CD4-positive, alpha-beta T cell (primary cell): Measurements from ENCODE around the gene ENAH. TPM values are rescaled to one million over a fixed set of nuclear protein-coding genes. Genes with fewer than 3 reads are reported as not detected.

ENCODE experiments used
- ATAC-seq: fragments of 200-7000 bp; cut with Tn5 transposase; one replicate; pipeline ENCODE4 v1.10.0; 2022; ENCODE audit warnings: mild to moderate bottlenecking; ENCODE audit not compliant: poor library complexity
- CTCF ChIA-PET: fragments of 350-600 bp; sonication (Branson Sonifier 250); formaldehyde crosslinking; loops from one replicate; lab custom pipeline; 2021; ENCODE audit warnings: antibody characterized with exemption, inconsistent platforms; lab: Charles Lee
- POLR2A ChIA-PET: fragments of 350-600 bp; sonication (Branson Sonifier 250); formaldehyde crosslinking; loops from one replicate; lab custom pipeline; 2021; ENCODE audit warnings: antibody characterized with exemption, inconsistent platforms; lab: Charles Lee
- DNase-seq, 14 experiments: peaks; one replicate each; pipeline ENCODE4 v3.0.0-alpha.2; 2013 to 2020; ENCODE audit warnings: mixed read lengths in 2 of 14
- H3K27ac ChIP-seq, 2 donors: one replicate each; pipeline versions ENCODE4 v1.5.1 to v1.7.0; 2013; ENCODE audit warnings: low read length in 2 of 2, low read depth in 1 of 2, mild to moderate bottlenecking in 1 of 2
- H3K27me3 ChIP-seq, 2 experiments: 1 replicate in 1 of 2; 2 replicates in 1 of 2; pipeline versions ENCODE4 v1.6.1 to v1.7.0; 2013; ENCODE audit warnings: low read length in 2 of 2, control low read depth in 1 of 2, mild to moderate bottlenecking in 1 of 2, moderate library complexity in 1 of 2; ENCODE audit not compliant: insufficient read depth in 2 of 2, control insufficient read depth in 1 of 2
- H3K36me3 ChIP-seq: one replicate; pipeline ENCODE4 v1.6.1; 2013; ENCODE audit warnings: low read length, control low read depth; ENCODE audit not compliant: insufficient read depth
- H3K4me1 ChIP-seq: one replicate; pipeline ENCODE4 v1.6.1; 2013; ENCODE audit warnings: low read length, control low read depth; ENCODE audit not compliant: insufficient read depth
- H3K4me3 ChIP-seq: one replicate; pipeline ENCODE4 v1.5.1; 2013; ENCODE audit warnings: mild to moderate bottlenecking, low read length, moderate library complexity
- H3K9me3 ChIP-seq, 2 experiments: 1 replicate in 1 of 2; 2 replicates in 1 of 2; pipeline versions ENCODE4 v1.6.1 to v1.7.0; 2013; ENCODE audit warnings: low read length in 2 of 2, mild to moderate bottlenecking in 2 of 2, control low read depth in 1 of 2, moderate library complexity in 1 of 2; ENCODE audit not compliant: control insufficient read depth in 1 of 2, insufficient read depth in 1 of 2
- H3K27ac Mint-ChIP-seq: one replicate; pipeline ENCODE4 v1.8.0; 2020; ENCODE audit warnings: mixed read lengths
- H3K27me3 Mint-ChIP-seq: one replicate; pipeline ENCODE4 v1.8.0; 2021; ENCODE audit warnings: mixed read lengths
- H3K36me3 Mint-ChIP-seq: one replicate; pipeline ENCODE4 v1.8.0; 2021; ENCODE audit warnings: low read depth, mixed read lengths
- H3K4me1 Mint-ChIP-seq: one replicate; pipeline ENCODE4 v1.8.0; 2021; ENCODE audit warnings: low read depth, mixed read lengths
- H3K4me3 Mint-ChIP-seq: one replicate; pipeline ENCODE4 v1.8.0; 2020; ENCODE audit warnings: mild to moderate bottlenecking, mixed read lengths
- H3K9me3 Mint-ChIP-seq: one replicate; pipeline ENCODE4 v1.8.0; 2020; ENCODE audit warnings: mixed read lengths
- CTCF ChIP-seq: fragments of 200-600 bp; IDR thresholded peaks from one replicate; pipeline ENCODE4 v1.8.0; 2022; ENCODE audit warnings: antibody characterized with exemption, mild to moderate bottlenecking
- intact Hi-C, 2 experiments: fragments of 100-400 bp; cut with DNase I in 1 of 2; cut with micrococcal nuclease in 1 of 2; formaldehyde crosslinking; loops; one replicate each; pipeline versions ENCODE4 v1.15.1 to v1.9.0; 2023 to 2025; cut with DNase I, micrococcal nuclease
- total RNA-seq, 174 experiments: library from RNA in 2 of 174; stranded (reverse) in 2 of 174; gene quantifications; one replicate each; pipeline ENCODE4 v1.2.3 and lab custom pipeline; 2021 to 2026

ENAH gene
- total RNA-seq, 2 experiments from 2014 or later = not detected

- H3K36me3 ChIP-seq = no peaks in the 10 kb centered on the region
These were observed 113.3 kb downstream of the ENAH start for GRCh38 chr1:225539575-225539974.

GRCh38 chr1:225539069-225539468 lies 113.9 kb downstream of the ENAH start:
- intact Hi-C loops = no loop called here
- no peak overlapping the region for H3K4me3 Mint-ChIP-seq

More at GRCh38 chr1:225539575-225539974, 113.3 kb downstream of the ENAH start:
- Histone ChIP-seq H3K27ac (no peak overlapping the region), H3K4me1 (no peaks in the 10 kb centered on the region), H3K9me3 (no peaks in the 10 kb centered on the region), H3K27me3 (no peaks in the 10 kb centered on the region), H3K4me3 (no peak overlapping the region)
- Mint-ChIP-seq H3K4me1 (no peaks in the 10 kb centered on the region), H3K27ac (no peak overlapping the region), H3K27me3 (peaks cover 25% of the 10 kb centered on the region), H3K36me3 (no peaks in the 10 kb centered on the region), H3K9me3 (no peaks in the 10 kb centered on the region), H3K4me3 (no peak overlapping the region)
- no peak for TF ChIP-seq CTCF
- POLR2A ChIA-PET = interaction anchor here (0.8 kb wide), 1 partner anchor 238 kb away, joined by 3 read pairs; the partner anchor contains the start of gene SRP9
- CTCF ChIA-PET = interaction anchor here (1.1 kb wide), 1 partner anchor 27 kb away, joined by 3 read pairs; no protein-coding TSS in a partner anchor
- intact Hi-C loops = no loop called here
- ATAC-seq = no peak
- DNase-seq = no peak

GRCh38 chr1:225537554-225538251 lies 115.2 kb downstream of the ENAH start:
- CTCF ChIA-PET = no interaction called here
- intact Hi-C loops = no loop called here
- Mint-ChIP-seq H3K36me3 (no peaks in the 10 kb centered on the region), H3K4me1 (no peaks in the 10 kb centered on the region), H3K27ac (no peak overlapping the region), H3K4me3 (no peak overlapping the region), H3K9me3 (no peaks in the 10 kb centered on the region), H3K27me3 (peaks cover 37% of the 10 kb centered on the region)
- DNase-seq (no peak), ATAC-seq (no peak)
- Histone ChIP-seq H3K4me1 (no peaks in the 10 kb centered on the region), H3K27ac (no peak overlapping the region), H3K9me3 (no peaks in the 10 kb centered on the region), H3K36me3 (no peaks in the 10 kb centered on the region), H3K4me3 (no peak overlapping the region), H3K27me3 (peaks cover 3 to 11% of the 10 kb centered on the region in 2 experiments)
- no peak for TF ChIP-seq CTCF
- POLR2A ChIA-PET = no interaction called here

More at GRCh38 chr1:225539069-225539468, 113.9 kb downstream of the ENAH start:
- no peak for DNase-seq
- H3K27ac Mint-ChIP-seq = no peak overlapping the region
- POLR2A ChIA-PET = interaction anchor here (0.8 kb wide), 1 partner anchor 239 kb away, joined by 3 read pairs; the partner anchor contains the start of gene SRP9
- H3K27me3 Mint-ChIP-seq = peaks cover 27% of the 10 kb centered on the region
- Histone ChIP-seq H3K4me1 (no peaks in the 10 kb centered on the region), H3K27me3 (peaks cover under 1 to 1% of the 10 kb centered on the region in 2 experiments), H3K9me3 (no peaks in the 10 kb centered on the region), H3K4me3 (no peak overlapping the region), H3K36me3 (no peaks in the 10 kb centered on the region), H3K27ac (no peak overlapping the region)
- H3K9me3 Mint-ChIP-seq = no peaks in the 10 kb centered on the region
- no peaks in the 10 kb centered on the region for H3K36me3 Mint-ChIP-seq
- CTCF ChIA-PET = interaction anchor here (1.1 kb wide), 1 partner anchor 26 kb away, joined by 3 read pairs; no protein-coding TSS in a partner anchor
- no peak for TF ChIP-seq CTCF
- ATAC-seq = no peak
- no peaks in the 10 kb centered on the region for H3K4me1 Mint-ChIP-seq
